Measurements from ENCODE around the gene SASS6. TPM values are rescaled to one million over a fixed set of nuclear protein-coding genes. Genes with fewer than 3 reads are reported as not detected.

Gene SASS6
- 2.5 and 5.4 TPM in 2 replicates for total RNA-seq

GRCh38 chr1:100132566-100133477, at the start of gene SASS6, which contains the start of gene TRMT13:
SASS6 (minus strand) TSS chr1:100132930; CDS start chr1:100132814, 116 bp downstream.
TRMT13 (plus strand) TSS chr1:100133163; CDS start chr1:100133169, 6 bp downstream.

GRCh38 chr1:100178091-100178490, 45.4 kb upstream of the SASS6 start, which contains the start of gene LRRC39:
LRRC39 (minus strand) TSS chr1:100178256; CDS start chr1:100168516, 9,740 bp downstream.

Other genes starting within 250 kb of the SASS6 start
- 34.4 and 39.9 TPM in 2 replicates for gene SLC35A3, start 162.9 kb downstream of the SASS6 start, total RNA-seq
- gene TRMT13, start 233 bp upstream of the SASS6 start, total RNA-seq, result 10.7 and 14.4 TPM in 2 replicates
- 0.38 and 1.4 TPM in 2 replicates for gene LRRC39, start 45.3 kb upstream of the SASS6 start, total RNA-seq
- gene DBT, start 116.9 kb upstream of the SASS6 start, total RNA-seq, result 5.2 and 6.8 TPM in 2 replicates
- gene RTCA, start 133.3 kb upstream of the SASS6 start, total RNA-seq, result 52.7 and 64.4 TPM in 2 replicates
- gene CDC14A, start 219.6 kb upstream of the SASS6 start, total RNA-seq, result 2.5 and 2.7 TPM in 2 replicates